Activated B cell treated with CpG ODN at 0.5 μM for 24 hours (primary cell): ENCODE measurements around the gene SBSN. TPM values are rescaled to one million over a fixed set of nuclear protein-coding genes. Genes with fewer than 3 reads are reported as not detected.

Experiments used
- ATAC-seq: fragments of 200-7000 bp; cut with Tn5 transposase; one replicate; pipeline ENCODE4 v1.10.0; 2021; ENCODE audit warnings: low read depth, mild to moderate bottlenecking, moderate library complexity
- CTCF ChIA-PET: fragments of 350-600 bp; sonication (Branson Sonifier 250); formaldehyde crosslinking; loops from one replicate; lab custom pipeline; 2021; ENCODE audit warnings: antibody characterized with exemption; lab: Charles Lee
- POLR2A ChIA-PET: fragments of 350-600 bp; sonication (Branson Sonifier 250); formaldehyde crosslinking; loops from one replicate; lab custom pipeline; 2021; ENCODE audit warnings: antibody characterized with exemption; lab: Charles Lee
- DNase-seq: peaks from one replicate; pipeline ENCODE4 v3.0.0; 2022
- H3K27ac Mint-ChIP-seq: one replicate; pipeline ENCODE4 v1.8.0; 2020; ENCODE audit warnings: mixed read lengths
- H3K27me3 Mint-ChIP-seq: one replicate; pipeline ENCODE4 v1.8.0; 2021; ENCODE audit warnings: mixed read lengths
- H3K36me3 Mint-ChIP-seq: one replicate; pipeline ENCODE4 v1.8.0; 2021; ENCODE audit warnings: low read depth, mixed read lengths
- H3K4me1 Mint-ChIP-seq: one replicate; pipeline ENCODE4 v1.8.0; 2021; ENCODE audit warnings: mixed read lengths
- H3K4me3 Mint-ChIP-seq: one replicate; pipeline ENCODE4 v1.8.0; 2020; ENCODE audit warnings: mild to moderate bottlenecking, mixed read lengths
- H3K9me3 Mint-ChIP-seq: one replicate; pipeline ENCODE4 v1.8.0; 2020; ENCODE audit warnings: mixed read lengths
- CTCF ChIP-seq: fragments of 200-600 bp; IDR thresholded peaks from one replicate; pipeline ENCODE4 v1.8.0; 2022; ENCODE audit warnings: antibody characterized with exemption, mild to moderate bottlenecking
- intact Hi-C: fragments of 100-400 bp; cut with micrococcal nuclease; formaldehyde crosslinking; loops from one replicate; pipeline ENCODE4 v1.15.1; 2024
- total RNA-seq: library from RNA; stranded (reverse); gene quantifications from 2 replicates; pipeline ENCODE4 v1.2.3, GENCODE V29; 2022

The SBSN gene
- total RNA-seq, 1 donor from 2014 or later: not detected

GRCh38 chr19:35565016-35565856 is 37.1 kb upstream of the SBSN start:
- no peak overlapping the region for H3K27ac Mint-ChIP-seq
- H3K36me3 Mint-ChIP-seq: no peaks in the 10 kb centered on the region
- H3K4me1 Mint-ChIP-seq: no peaks in the 10 kb centered on the region
- intact Hi-C loops: no loop called here
- DNase-seq (no peak), ATAC-seq (no peak)
- H3K27me3 Mint-ChIP-seq: peaks cover 42% of the 10 kb centered on the region
- no peaks in the 10 kb centered on the region for H3K9me3 Mint-ChIP-seq
- POLR2A ChIA-PET: no interaction called here
- CTCF ChIA-PET: no interaction called here
- H3K4me3 Mint-ChIP-seq: no peak overlapping the region
- TF ChIP-seq CTCF: no peak

GRCh38 chr19:35563207-35563829 is 35.2 kb upstream of the SBSN start, which contains the start of gene ATP4A:
Gene ATP4A, minus strand, starts transcription at chr19:35563658. Its CDS starts 29 bp downstream, at chr19:35563629.
- no peaks in the 10 kb centered on the region for H3K36me3 Mint-ChIP-seq
- H3K27ac Mint-ChIP-seq: no peak within 1 kb of the TSS
- no peaks in the 10 kb centered on the region for H3K9me3 Mint-ChIP-seq
- POLR2A ChIA-PET: interaction anchor here (0.9 kb wide), 1 partner anchor 185 kb away, joined by 5 read pairs; no protein-coding TSS in a partner anchor
- no peak for TF ChIP-seq CTCF
- H3K27me3 Mint-ChIP-seq: peaks cover 51% of the 10 kb centered on the region
- peaks cover 13% of the 10 kb centered on the region for H3K4me1 Mint-ChIP-seq
- CTCF ChIA-PET: no interaction called here
- no peak within 1 kb of the TSS for H3K4me3 Mint-ChIP-seq
- intact Hi-C loops: no loop called here
- ATAC-seq (no peak), DNase-seq (no peak)

GRCh38 chr19:35562776-35563175 is 34.7 kb upstream of the SBSN start:
- Mint-ChIP-seq H3K27me3 (peaks cover 54% of the 10 kb centered on the region), H3K36me3 (no peaks in the 10 kb centered on the region), H3K4me3 (no peak overlapping the region), H3K27ac (no peak overlapping the region), H3K4me1 (peaks cover 15% of the 10 kb centered on the region), H3K9me3 (no peaks in the 10 kb centered on the region)
- no peak for TF ChIP-seq CTCF
- CTCF ChIA-PET: no interaction called here
- ATAC-seq: no peak
- no peak for DNase-seq
- intact Hi-C loops: no loop called here
- POLR2A ChIA-PET: no interaction called here

GRCh38 chr19:35562336-35562735 is 34.2 kb upstream of the SBSN start:
- TF ChIP-seq CTCF: no peak
- no peak for ATAC-seq
- Mint-ChIP-seq H3K27me3 (peaks cover 59% of the 10 kb centered on the region), H3K27ac (no peak overlapping the region), H3K36me3 (no peaks in the 10 kb centered on the region), H3K4me1 (peaks cover 17% of the 10 kb centered on the region), H3K9me3 (no peaks in the 10 kb centered on the region), H3K4me3 (no peak overlapping the region)
- intact Hi-C loops: no loop called here
- DNase-seq: no peak
- POLR2A ChIA-PET: no interaction called here
- CTCF ChIA-PET: no interaction called here

- no peaks in the 10 kb centered on the region for H3K36me3 Mint-ChIP-seq
- no peak overlapping the region for H3K4me3 Mint-ChIP-seq
- POLR2A ChIA-PET: no interaction called here
- CTCF ChIA-PET: no interaction called here
- H3K4me1 Mint-ChIP-seq: peaks cover 21% of the 10 kb centered on the region
- H3K27ac Mint-ChIP-seq: no peak overlapping the region
- H3K9me3 Mint-ChIP-seq: no peaks in the 10 kb centered on the region
- ATAC-seq (no peak), DNase-seq (no peak)
- peaks cover 57% of the 10 kb centered on the region for H3K27me3 Mint-ChIP-seq
- TF ChIP-seq CTCF: no peak
- intact Hi-C loops: no loop called here
Measured at GRCh38 chr19:35561436-35561835, 33.3 kb upstream of the SBSN start.
